H1 (cell line): ENCODE data around the gene DUSP2. TPM values are rescaled to one million over a fixed set of nuclear protein-coding genes. Genes with fewer than 3 reads are reported as not detected.

Experiments
- CTCF ChIA-PET: fragments of 300-600 bp; sonication (Branson Sonifier 250); formaldehyde crosslinking; loops from one replicate; lab custom pipeline; 2021; ENCODE audit not compliant: partially characterized antibody; lab: Charles Lee
- POLR2A ChIA-PET: fragments of 300-600 bp; sonication (Branson Sonifier 250); formaldehyde crosslinking; loops from one replicate; lab custom pipeline; 2021; ENCODE audit warnings: inconsistent platforms; ENCODE audit not compliant: partially characterized antibody; lab: Charles Lee
- DNase-seq, 2 experiments: peaks; one replicate each; pipeline versions ENCODE4 v3.0.0 to v3.0.0-alpha.2; 2010 to 2022; ENCODE audit warnings: low spot score in 2 of 2, low read depth in 1 of 2, mixed read lengths in 1 of 2
- FAIRE-seq: peaks from 2 replicates; lab custom pipeline; 2011; peaks lifted over from hg19 to GRCh38; lab: Jason Lieb, UNC
- H2AFZ ChIP-seq: 2 replicates; pipeline ENCODE4 v1.8.1; 2012; ENCODE audit warnings: low read length, inconsistent platforms
- H2AK5ac ChIP-seq: 2 replicates; pipeline ENCODE4 v1.6.1; 2013; ENCODE audit warnings: low read depth, low read length
- H2BK120ac ChIP-seq: replicated peaks from 2 replicates; pipeline ENCODE3; 2013; ENCODE audit warnings: low read depth, low read length, inconsistent platforms
- H2BK12ac ChIP-seq: 2 replicates; pipeline ENCODE4 v1.6.1; 2013; ENCODE audit warnings: low read depth, low read length
- H2BK15ac ChIP-seq: 2 replicates; pipeline ENCODE4 v1.6.1; 2013; ENCODE audit warnings: low read length
- H2BK20ac ChIP-seq: 2 replicates; pipeline ENCODE4 v1.6.1; 2013; ENCODE audit warnings: low read length
- H2BK5ac ChIP-seq: 2 replicates; pipeline ENCODE4 v1.6.1; 2013; ENCODE audit warnings: low read depth, low read length
- H3K14ac ChIP-seq: 2 replicates; pipeline ENCODE4 v1.6.1; 2013; ENCODE audit warnings: inconsistent platforms; ENCODE audit not compliant: insufficient read length
- H3K18ac ChIP-seq: 2 replicates; pipeline ENCODE4 v1.6.1; 2013; ENCODE audit warnings: low read length; ENCODE audit errors: extremely low read depth
- H3K23ac ChIP-seq: 2 replicates; pipeline ENCODE4 v1.6.1; 2013; ENCODE audit warnings: inconsistent platforms; ENCODE audit not compliant: insufficient read length
- H3K23me2 ChIP-seq: 2 replicates; pipeline ENCODE4 v1.6.1; 2013; ENCODE audit warnings: low read depth, low read length
- H3K27ac ChIP-seq: 2 replicates; pipeline ENCODE4 v1.6.1; 2011; ENCODE audit warnings: low read depth, low read length, inconsistent platforms
- H3K27me3 ChIP-seq, 4 experiments: replicated peaks in 1 of 4; 1 replicate in 1 of 4; 2 replicates in 3 of 4; pipeline versions ENCODE4 v1.6.1 to v1.8.1; 2011 to 2013; ENCODE audit warnings: low read length in 3 of 4, mild to moderate bottlenecking in 3 of 4, inconsistent platforms in 2 of 4, mixed read lengths in 2 of 4, moderate library complexity in 1 of 4; ENCODE audit not compliant: control insufficient read depth in 3 of 4, insufficient read depth in 3 of 4; ENCODE audit errors: extremely low read depth in 1 of 4
- H3K36me3 ChIP-seq, 4 experiments: 2 replicates each; pipeline versions ENCODE4 v1.6.1 to v1.8.1; 2011 to 2013; ENCODE audit warnings: mild to moderate bottlenecking in 4 of 4, low read length in 3 of 4, moderate library complexity in 2 of 4, control low read depth in 1 of 4, inconsistent platforms in 1 of 4; ENCODE audit not compliant: insufficient read depth in 4 of 4, control insufficient read depth in 2 of 4
- H3K4ac ChIP-seq: replicated peaks from 2 replicates; pipeline ENCODE3; 2013; ENCODE audit warnings: low read length, low read depth, mixed read lengths, inconsistent platforms; ENCODE audit not compliant: insufficient read length
- H3K4me1 ChIP-seq, 4 experiments: replicated peaks in 1 of 4; 1 replicate in 1 of 4; 2 replicates in 3 of 4; pipeline versions ENCODE4 v1.6.1 to v1.8.1; 2011 to 2013; ENCODE audit warnings: low read length in 3 of 4, inconsistent platforms in 2 of 4, mixed read lengths in 1 of 4; ENCODE audit not compliant: insufficient read depth in 4 of 4, control insufficient read depth in 3 of 4
- H3K4me2 ChIP-seq, 2 experiments: 2 replicates each; pipeline versions ENCODE4 v1.6.1 to v1.8.1; 2011 to 2013; ENCODE audit warnings: low read depth in 2 of 2, low read length in 2 of 2, control low read depth in 1 of 2, inconsistent platforms in 1 of 2, mild to moderate bottlenecking in 1 of 2; ENCODE audit not compliant: insufficient read depth in 1 of 2
- H3K4me3 ChIP-seq, 4 experiments: fragments of 200-600, 300-600 bp in 1 of 4; sonication (generic), shearing (Covaris generic), sonication (Bioruptor Twin) in 1 of 4; 2 replicates each; pipeline versions ENCODE4 v1.5.1 to v1.8.1; 2011 to 2016; ENCODE audit warnings: low read length in 4 of 4, low read depth in 3 of 4, control low read depth in 2 of 4, inconsistent platforms in 2 of 4, mild to moderate bottlenecking in 2 of 4, mixed read lengths in 1 of 4, moderate library complexity in 1 of 4; ENCODE audit not compliant: insufficient read depth in 2 of 4; ENCODE audit errors: extremely low read depth in 1 of 4
- H3K56ac ChIP-seq: replicated peaks from 2 replicates; pipeline ENCODE3; 2013; ENCODE audit warnings: low read depth, mild to moderate bottlenecking, mixed read lengths, low read length, inconsistent platforms; ENCODE audit not compliant: insufficient read length
- H3K79me1 ChIP-seq: 2 replicates; pipeline ENCODE4 v1.6.1; 2013; ENCODE audit warnings: low read depth, low read length, control low read depth
- H3K79me2 ChIP-seq, 2 experiments: 2 replicates each; pipeline versions ENCODE4 v1.6.1 to v1.8.1; 2012 to 2013; ENCODE audit warnings: low read length in 2 of 2, mild to moderate bottlenecking in 2 of 2, inconsistent platforms in 1 of 2; ENCODE audit not compliant: insufficient read depth in 2 of 2, control insufficient read depth in 1 of 2
- H3K9ac ChIP-seq, 4 experiments: replicated peaks in 1 of 4; 1 replicate in 1 of 4; 2 replicates in 3 of 4; pipeline versions ENCODE4 v1.6.1 to v1.8.1; 2011 to 2013; ENCODE audit warnings: low read depth in 3 of 4, low read length in 3 of 4, control low read depth in 2 of 4, mild to moderate bottlenecking in 2 of 4, moderate library complexity in 2 of 4, inconsistent platforms in 1 of 4; ENCODE audit errors: extremely low read depth in 1 of 4
- H3K9me3 ChIP-seq, 2 experiments: 2 replicates each; pipeline versions ENCODE4 v1.6.1 to v1.8.1; 2012 to 2013; ENCODE audit warnings: mild to moderate bottlenecking in 2 of 2, moderate library complexity in 2 of 2, control low read depth in 1 of 2, inconsistent platforms in 1 of 2, low read depth in 1 of 2, low read length in 1 of 2, mixed read lengths in 1 of 2; ENCODE audit not compliant: insufficient read depth in 2 of 2
- H4K20me1 ChIP-seq, 2 experiments: replicated peaks in 1 of 2; 2 replicates each; pipeline versions ENCODE3 to v1.8.1; 2011 to 2013; ENCODE audit warnings: inconsistent platforms in 2 of 2, low read length in 2 of 2, mild to moderate bottlenecking in 1 of 2; ENCODE audit not compliant: insufficient read depth in 2 of 2, control insufficient read depth in 1 of 2
- H4K5ac ChIP-seq: 2 replicates; pipeline ENCODE4 v1.6.1; 2013; ENCODE audit warnings: low read length, low read depth, mixed read lengths, inconsistent platforms; ENCODE audit not compliant: insufficient read length
- H4K8ac ChIP-seq: 2 replicates; pipeline ENCODE4 v1.8.0; 2013; ENCODE audit warnings: mild to moderate bottlenecking, moderate library complexity, low read length, inconsistent platforms; ENCODE audit not compliant: insufficient read depth; ENCODE audit errors: extremely low read depth
- H4K91ac ChIP-seq: replicated peaks from 2 replicates; pipeline ENCODE3; 2013; ENCODE audit warnings: low read length, mixed read lengths, inconsistent platforms; ENCODE audit not compliant: insufficient read length
- ATF2 ChIP-seq: IDR thresholded peaks from 2 replicates; pipeline ENCODE4 v1.6.1; 2012; ENCODE audit warnings: low read length, inconsistent platforms
- CREB1 ChIP-seq: IDR thresholded peaks from 2 replicates; pipeline ENCODE4 v1.6.1; 2012; ENCODE audit warnings: inconsistent platforms
- CTBP2 ChIP-seq: IDR thresholded peaks from 2 replicates; pipeline ENCODE4 v1.7.0; 2011; ENCODE audit warnings: borderline replicate concordance, mild to moderate bottlenecking, moderate library complexity, mixed read lengths, low read length; ENCODE audit not compliant: insufficient read depth, insufficient read length
- POLR2A ChIP-seq, 2 experiments: IDR thresholded peaks; 1 replicate in 1 of 2; 2 replicates in 1 of 2; pipeline ENCODE4 v1.6.1; 2011; ENCODE audit warnings: low read depth in 2 of 2, low read length in 2 of 2, mild to moderate bottlenecking in 2 of 2; ENCODE audit errors: control extremely low read depth in 1 of 2
- POLR2AphosphoS5 ChIP-seq: IDR thresholded peaks from 2 replicates; pipeline ENCODE4 v1.6.1; 2011; ENCODE audit warnings: low read depth, low read length
- WGBS, 2 experiments: shearing (Covaris generic) in 1 of 2; methylation state at CpG; one replicate each; pipeline versions ENCODE4 v1.1.6 to v1.1.7; 2013 to 2015; ENCODE audit warnings: low lambda C conversion rate in 2 of 2, mixed read lengths in 2 of 2, inconsistent platforms in 1 of 2, low coverage in 1 of 2, missing lambda C conversion rate in 1 of 2; ENCODE audit not compliant: insufficient replicate concordance in 2 of 2, insufficient coverage in 1 of 2, insufficient read length in 1 of 2; ENCODE audit errors: extremely low coverage in 1 of 2, missing lambda C conversion rate in 1 of 2; 5-methylcytosine and 5-hydroxymethylcytosine counted together
- polyA plus RNA-seq, 7 experiments: library from polyadenylated mRNA; depleted of rRNA in 3 of 7; stranded (reverse) in 5 of 7; unstranded in 2 of 7; fragments of >200 nt in 5 of 7; fragments of 200-250 nt in 2 of 7; gene quantifications; 1 replicate in 5 of 7; 2 replicates in 1 of 7; 4 replicates in 1 of 7; pipeline versions ENCODE4 v1.2.1 to v1.2.3, GENCODE V29; 2011 to 2013; ENCODE audit warnings: missing spikeins in 2 of 7, mixed read lengths in 2 of 7
- total RNA-seq: library from RNA; stranded (reverse); fragmentation: NEBNext Ultra II Directional; extraction: Animal tissue kit (Norgen Biotek cat#: 25700); gene quantifications from 2 replicates; pipeline ENCODE4 v1.2.1, GENCODE V29; 2021

DUSP2 gene
- total and polyA plus RNA-seq, 2 of the 8 experiments (the other 6 are each of a cell fraction or from before 2014, with no cell fraction given) = 10.1 to 10.4 TPM

- FAIRE-seq (no peak), DNase-seq (no peak)
- Histone ChIP-seq H3K4ac (no peak overlapping the region), H3K23ac (no peak overlapping the region), H3K9me3 (no peaks in the 10 kb centered on the region), H2BK20ac (no peak overlapping the region), H3K27ac (no peak overlapping the region), H3K79me2 (no peaks in the 10 kb centered on the region), H2BK15ac (no peak overlapping the region), H3K14ac (no peak overlapping the region), H4K20me1 (peaks cover 2 to 9% of the 10 kb centered on the region in 2 experiments), H3K79me1 (no peaks in the 10 kb centered on the region), H3K4me3 (no peak overlapping the region), H3K56ac (no peak overlapping the region), H2BK5ac (no peak overlapping the region), H4K91ac (no peak overlapping the region), H3K9ac (no peak overlapping the region), H2AK5ac (no peak overlapping the region), H3K4me1 (no peaks in the 10 kb centered on the region), H3K18ac (no peak overlapping the region), H4K5ac (no peak overlapping the region), H2BK120ac (no peak overlapping the region), H4K8ac (no peak overlapping the region)
- ChIA-PET POLR2A (interaction anchor here (1.5 kb wide), 1 partner anchor 33 kb away, joined by 4 read pairs; no protein-coding TSS in a partner anchor), CTCF (interaction anchor here (2.2 kb wide), 1 partner anchor 10 kb away, joined by 11 read pairs; no protein-coding TSS in a partner anchor)
- WGBS, 2 experiments = 92% methylated on average over 8 of the region's 8 CpGs; no CpG with 5 or more reads in 1 of the 2 experiments
- TF ChIP-seq CREB1 = no peak
- TF ChIP-seq ATF2 = no peak
- peak; percentile 50; the same call in 1 of the 2 replicates for TF ChIP-seq POLR2AphosphoS5
- TF ChIP-seq POLR2A (IDR thresholded peaks at IDR 0.05; ENCODE audit: control extremely low read depth in 1 of 2, low read depth in 2 of 2, low read length in 2 of 2) = peak in 1 of 2 experiments; percentile 42; a peak in 1 of 3 replicates
- no peak for TF ChIP-seq CTBP2
- TF ChIP-seq, all 59 proteins: peak for 2
- no peaks in the 10 kb centered on the region for H3K23me2 ChIP-seq
- H3K27me3 ChIP-seq = no peaks in the 10 kb centered on the region
- H2AFZ ChIP-seq = no peak overlapping the region
- no peak overlapping the region for H2BK12ac ChIP-seq
- H3K36me3 ChIP-seq = peaks cover 11 to 42% (median 29%) of the 10 kb centered on the region in 4 experiments; a peak in 7 of 8 replicates
- no peak overlapping the region for H3K4me2 ChIP-seq
Observed at GRCh38 chr2:96184188-96184587, 38.9 kb upstream of the DUSP2 start.
